PC-3 (cell line): ENCODE measurements around the gene SYDE2.

Source experiments
- EZH2 ChIP-seq: fragments of 300-600 bp; sonication (generic); IDR thresholded peaks from one replicate; pipeline ENCODE4 v1.6.1; 2017; ENCODE audit warnings: antibody characterized with exemption, mild to moderate bottlenecking, low read length; ENCODE audit not compliant: unreplicated experiment
- EZH2phosphoT487 ChIP-seq: fragments of 300-600 bp; sonication (generic); IDR thresholded peaks from 2 replicates; pipeline ENCODE4 v1.6.1; 2018; ENCODE audit warnings: mild to moderate bottlenecking, antibody characterized with exemption, low read length, borderline replicate concordance
- TF ChIP-seq, protein P1 (sequence below): fragments of 300-600 bp; sonication (generic); conservative IDR thresholded peaks from 2 replicates; pipeline ENCODE4 v1.5.1; 2017; ENCODE audit warnings: antibody characterized with exemption, low read depth, mild to moderate bottlenecking, low read length

DNA sequence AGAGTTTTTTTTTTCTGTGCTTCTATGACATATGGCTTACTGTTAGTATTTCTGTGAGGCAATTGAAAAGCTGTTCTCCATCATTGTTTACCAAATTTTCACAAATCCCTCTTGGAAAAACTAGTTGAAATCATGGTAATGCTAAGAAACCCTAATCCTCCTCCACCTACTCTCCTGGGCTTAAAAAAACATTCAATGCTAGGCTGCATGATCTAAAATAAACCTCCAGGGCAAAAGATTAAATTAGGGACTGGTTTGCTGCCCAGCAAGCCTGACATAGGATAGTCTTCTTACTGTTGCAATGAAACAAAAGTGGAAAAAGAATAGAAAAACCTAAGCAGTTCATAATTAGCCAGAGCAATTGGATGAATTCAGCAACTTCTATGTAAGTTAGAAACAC lies 42.6 kb upstream of the SYDE2 start:
- TF ChIP-seq, protein P1, sequence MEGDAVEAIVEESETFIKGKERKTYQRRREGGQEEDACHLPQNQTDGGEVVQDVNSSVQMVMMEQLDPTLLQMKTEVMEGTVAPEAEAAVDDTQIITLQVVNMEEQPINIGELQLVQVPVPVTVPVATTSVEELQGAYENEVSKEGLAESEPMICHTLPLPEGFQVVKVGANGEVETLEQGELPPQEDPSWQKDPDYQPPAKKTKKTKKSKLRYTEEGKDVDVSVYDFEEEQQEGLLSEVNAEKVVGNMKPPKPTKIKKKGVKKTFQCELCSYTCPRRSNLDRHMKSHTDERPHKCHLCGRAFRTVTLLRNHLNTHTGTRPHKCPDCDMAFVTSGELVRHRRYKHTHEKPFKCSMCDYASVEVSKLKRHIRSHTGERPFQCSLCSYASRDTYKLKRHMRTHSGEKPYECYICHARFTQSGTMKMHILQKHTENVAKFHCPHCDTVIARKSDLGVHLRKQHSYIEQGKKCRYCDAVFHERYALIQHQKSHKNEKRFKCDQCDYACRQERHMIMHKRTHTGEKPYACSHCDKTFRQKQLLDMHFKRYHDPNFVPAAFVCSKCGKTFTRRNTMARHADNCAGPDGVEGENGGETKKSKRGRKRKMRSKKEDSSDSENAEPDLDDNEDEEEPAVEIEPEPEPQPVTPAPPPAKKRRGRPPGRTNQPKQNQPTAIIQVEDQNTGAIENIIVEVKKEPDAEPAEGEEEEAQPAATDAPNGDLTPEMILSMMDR, result no peak
- TF ChIP-seq EZH2, result no peak
- TF ChIP-seq EZH2phosphoT487, result no peak
